Medulla oblongata (tissue), 1 donor: ENCODE data around the gene LHX4.

Experiments
- DNase-seq: peaks from one replicate; pipeline ENCODE4 v3.0.0-alpha.2; 2015; ENCODE audit errors: extremely low spot score

LHX4 gene

GRCh38 chr1:180229483-180230415, at the start of gene LHX4:
TSS of gene LHX4 (plus strand) at chr1:180230264. CDS start at chr1:180230530, 266 bp downstream.
- DNase-seq: no peak

- no peak for DNase-seq
Measured at GRCh38 chr1:180181048-180181447, 49.0 kb upstream of the LHX4 start.

GRCh38 chr1:180181996-180182642, 47.9 kb upstream of the LHX4 start:
- DNase-seq: no peak

- DNase-seq: peak; percentile 39
Measured at GRCh38 chr1:180182643-180183311, 47.3 kb upstream of the LHX4 start.

- no peak for DNase-seq
Measured at GRCh38 chr1:180183426-180183825, 46.6 kb upstream of the LHX4 start.

GRCh38 chr1:180184041-180184440, 46.0 kb upstream of the LHX4 start:
- DNase-seq: no peak

GRCh38 chr1:180185281-180185680, 44.8 kb upstream of the LHX4 start:
- DNase-seq: no peak

- DNase-seq: no peak
Measured at GRCh38 chr1:180185971-180186645, 44.0 kb upstream of the LHX4 start.

- DNase-seq: peak; percentile 40
Measured at GRCh38 chr1:180186831-180187230, 43.2 kb upstream of the LHX4 start.

- no peak for DNase-seq
Measured at GRCh38 chr1:180187626-180188025, 42.4 kb upstream of the LHX4 start.

GRCh38 chr1:180188091-180188506, 42.0 kb upstream of the LHX4 start:
- peak; percentile 57 for DNase-seq

GRCh38 chr1:180188684-180189175, 41.3 kb upstream of the LHX4 start:
- no peak for DNase-seq

GRCh38 chr1:180190091-180190490, 40.0 kb upstream of the LHX4 start:
- no peak for DNase-seq

- DNase-seq: no peak
Measured at GRCh38 chr1:180192172-180192571, 37.9 kb upstream of the LHX4 start.

- DNase-seq: no peak
Measured at GRCh38 chr1:180193141-180194047, 36.7 kb upstream of the LHX4 start.

- DNase-seq: no peak
Measured at GRCh38 chr1:180194048-180194425, 36.0 kb upstream of the LHX4 start.

GRCh38 chr1:180194546-180195207, 35.4 kb upstream of the LHX4 start:
- no peak for DNase-seq

- no peak for DNase-seq
Measured at GRCh38 chr1:180195401-180195800, 34.7 kb upstream of the LHX4 start.

- no peak for DNase-seq
Measured at GRCh38 chr1:180195916-180196315, 34.1 kb upstream of the LHX4 start.

- DNase-seq: no peak
Measured at GRCh38 chr1:180196436-180197003, 33.5 kb upstream of the LHX4 start.
